GM18505 (cell line): Measurements from ENCODE around the gene PRRG2.

Source experiments
- ATAC-seq: cut with Tn5 transposase; IDR thresholded peaks from one replicate; pipeline ENCODE4 v1.9.1; 2021; ENCODE audit not compliant: unreplicated experiment
- POLR2A ChIP-seq: IDR thresholded peaks from 4 replicates; pipeline ENCODE4 v1.6.1; 2011; ENCODE audit warnings: borderline replicate concordance; ENCODE audit not compliant: insufficient read depth, insufficient read length; ENCODE audit errors: extremely low read depth

The PRRG2 gene

DNA sequence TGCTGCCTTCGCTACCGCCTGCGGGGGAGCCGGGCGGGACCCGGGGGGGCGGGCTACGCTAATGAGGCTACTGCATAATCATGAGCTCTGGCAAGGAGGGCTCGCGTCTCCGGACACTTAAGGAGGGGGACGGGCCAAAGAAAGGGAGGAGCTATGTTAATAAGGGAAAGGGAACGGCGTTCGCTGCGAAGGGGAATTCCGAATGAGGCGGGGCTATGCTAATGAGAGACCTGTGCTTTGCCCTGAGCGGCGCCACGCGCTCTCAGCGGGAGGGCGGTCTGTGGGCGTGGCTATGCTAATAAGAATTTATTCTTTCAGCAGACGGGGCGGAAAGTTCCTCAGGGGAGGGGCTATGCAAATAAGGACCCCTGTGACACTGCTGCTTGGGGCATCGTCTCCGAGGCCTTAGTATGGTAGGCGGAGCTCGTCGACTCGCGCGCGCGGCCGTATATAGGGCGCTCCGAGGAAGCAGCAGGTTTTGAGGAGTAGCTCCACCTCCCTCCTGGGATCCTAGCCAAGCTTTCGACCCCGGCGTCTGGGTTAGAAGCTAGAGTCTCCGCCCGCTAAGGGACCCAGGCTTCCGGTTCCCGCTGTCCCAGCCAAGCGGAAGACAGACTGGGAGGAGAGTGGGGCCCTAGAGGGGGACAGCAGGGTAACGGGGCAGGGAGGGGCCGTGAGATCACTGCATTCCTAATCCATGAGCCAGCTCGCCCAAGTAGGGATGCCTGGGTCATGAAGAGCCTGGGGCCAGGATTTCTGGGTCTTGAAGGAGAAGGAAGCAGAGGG, 59.2 kb downstream of the PRRG2 start, which contains the start of gene RRAS:
Gene RRAS, minus strand, starts transcription at position 31 of the 786 bp plus-strand sequence. CDS start 45 bp downstream, outside the sequence.
- TF ChIP-seq POLR2A: peak; percentile 78
- peak; percentile 52 for ATAC-seq
